Esophagus muscularis mucosa (tissue), 4 donors: ENCODE data around the gene SH3BP2.

Experiments used
- CTCF ChIP-seq, 3 experiments: fragments of 200-600 bp in 2 of 3; fragments of 450-650 bp in 1 of 3; sonication (generic) in 2 of 3; IDR thresholded peaks; one replicate each; pipeline ENCODE4 v1.5.1; 2017 to 2019; ENCODE audit warnings: antibody characterized with exemption in 3 of 3, mild to moderate bottlenecking in 2 of 3, moderate library complexity in 1 of 3
- EP300 ChIP-seq: sonication (generic); formaldehyde crosslinking; IDR thresholded peaks from one replicate; pipeline ENCODE4 v1.6.1; 2017; ENCODE audit warnings: antibody characterized with exemption
- POLR2A ChIP-seq: fragments of 450-650 bp; IDR thresholded peaks from one replicate; pipeline ENCODE4 v1.6.1; 2017; ENCODE audit warnings: antibody characterized with exemption, moderate library complexity, mild to moderate bottlenecking, low read depth
- POLR2AphosphoS5 ChIP-seq, 2 donors: sonication (generic); formaldehyde crosslinking; IDR thresholded peaks; one replicate each; pipeline ENCODE4 v1.6.1; 2017; ENCODE audit warnings: antibody characterized with exemption in 2 of 2

- TF ChIP-seq CTCF (IDR thresholded peaks at IDR 0.05) = no peak
- TF ChIP-seq POLR2AphosphoS5 (IDR thresholded peaks at IDR 0.05) = no peak
- TF ChIP-seq POLR2A = no peak
- TF ChIP-seq EP300 = no peak
Measured at GRCh38 chr4:2823301-2823670, 30.4 kb downstream of the SH3BP2 start.
